GM12878 (cell line): ENCODE measurements around the gene LPGAT1. TPM values are rescaled to one million over a fixed set of nuclear protein-coding genes. Genes with fewer than 3 reads are reported as not detected.

Experiments used
- SMAD5 ChIP-seq: IDR thresholded peaks from 2 replicates; pipeline ENCODE4 v1.6.1; 2016; ENCODE audit warnings: antibody characterized with exemption, low read depth
- SRF ChIP-seq, 2 experiments: IDR thresholded peaks; 2 replicates each; pipeline ENCODE4 v1.6.1; 2011; ENCODE audit warnings: low read depth in 2 of 2, low read length in 2 of 2, mild to moderate bottlenecking in 1 of 2, moderate library complexity in 1 of 2
- ZBTB11 ChIP-seq: fragments of 450-650 bp; formaldehyde crosslinking; IDR thresholded peaks from 2 replicates; pipeline ENCODE4 v1.5.0; 2022; ENCODE audit warnings: mild to moderate bottlenecking, missing genetic modification characterization
- polyA plus RNA-seq, 11 experiments: library from polyadenylated mRNA; depleted of rRNA in 4 of 11; unstranded in 6 of 11; stranded (reverse) in 5 of 11; fragments of >200 nt; fragmentation: Nextera tagmentation in 4 of 11; fragmentation: Illumina TruSeq in 1 of 11; extraction: Ambion mirVana in 4 of 11; extraction: Trizol in 1 of 11; gene quantifications; 1 replicate in 1 of 11; 2 replicates in 10 of 11; pipeline versions ENCODE4 v1.2.1 to v1.2.3, GENCODE V29; 2011 to 2016; ENCODE audit warnings: inconsistent platforms in 2 of 11, missing spikeins in 2 of 11, low read depth in 1 of 11
- total RNA-seq, 4 experiments: library from RNA; depleted of rRNA in 3 of 4; stranded (reverse); fragments of >200 nt in 3 of 4; fragmentation: Illumina TruSeq in 1 of 4; extraction: Trizol in 1 of 4; gene quantifications; 2 replicates each; pipeline versions ENCODE4 v1.2.1 to v1.2.3, GENCODE V29; 2013 to 2021
- TF ChIP-seq, protein P1 (sequence below): fragments of 450-650 bp; IDR thresholded peaks from 2 replicates; pipeline ENCODE4 v1.6.1; 2017; ENCODE audit warnings: mild to moderate bottlenecking, moderate library complexity

The LPGAT1 gene
- total and polyA plus RNA-seq, 10 of the 15 experiments (the other 5 are each of a cell fraction or from before 2014, with no cell fraction given) = 5.8 to 40.6 (median 19.2) TPM

DNA sequence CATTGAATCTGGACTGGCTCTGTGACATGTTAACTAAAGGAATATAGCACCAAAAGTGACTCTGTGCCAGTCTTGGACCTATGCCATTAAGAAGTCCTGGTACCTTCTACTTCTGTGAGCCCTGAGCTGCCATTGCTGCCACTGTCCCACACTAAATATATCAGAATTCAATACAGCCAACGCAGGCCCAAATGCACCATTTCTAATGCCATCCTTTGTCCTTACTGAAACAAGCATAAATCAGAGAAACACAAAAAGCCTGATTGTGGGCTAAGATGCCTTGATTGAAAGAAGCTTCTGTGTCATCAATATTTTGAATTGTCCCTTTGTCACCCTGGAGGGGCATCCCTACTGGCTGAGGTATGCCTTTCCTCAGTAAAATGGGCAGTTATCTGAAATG lies 88.3 kb downstream of the LPGAT1 start (continued):
- TF ChIP-seq ZBTB11 (no peak), SMAD5 (no peak), SRF (IDR thresholded peaks at IDR 0.05; ENCODE audit: low read depth in 2 of 2, low read length in 2 of 2) (no peak)
- TF ChIP-seq, protein P1, sequence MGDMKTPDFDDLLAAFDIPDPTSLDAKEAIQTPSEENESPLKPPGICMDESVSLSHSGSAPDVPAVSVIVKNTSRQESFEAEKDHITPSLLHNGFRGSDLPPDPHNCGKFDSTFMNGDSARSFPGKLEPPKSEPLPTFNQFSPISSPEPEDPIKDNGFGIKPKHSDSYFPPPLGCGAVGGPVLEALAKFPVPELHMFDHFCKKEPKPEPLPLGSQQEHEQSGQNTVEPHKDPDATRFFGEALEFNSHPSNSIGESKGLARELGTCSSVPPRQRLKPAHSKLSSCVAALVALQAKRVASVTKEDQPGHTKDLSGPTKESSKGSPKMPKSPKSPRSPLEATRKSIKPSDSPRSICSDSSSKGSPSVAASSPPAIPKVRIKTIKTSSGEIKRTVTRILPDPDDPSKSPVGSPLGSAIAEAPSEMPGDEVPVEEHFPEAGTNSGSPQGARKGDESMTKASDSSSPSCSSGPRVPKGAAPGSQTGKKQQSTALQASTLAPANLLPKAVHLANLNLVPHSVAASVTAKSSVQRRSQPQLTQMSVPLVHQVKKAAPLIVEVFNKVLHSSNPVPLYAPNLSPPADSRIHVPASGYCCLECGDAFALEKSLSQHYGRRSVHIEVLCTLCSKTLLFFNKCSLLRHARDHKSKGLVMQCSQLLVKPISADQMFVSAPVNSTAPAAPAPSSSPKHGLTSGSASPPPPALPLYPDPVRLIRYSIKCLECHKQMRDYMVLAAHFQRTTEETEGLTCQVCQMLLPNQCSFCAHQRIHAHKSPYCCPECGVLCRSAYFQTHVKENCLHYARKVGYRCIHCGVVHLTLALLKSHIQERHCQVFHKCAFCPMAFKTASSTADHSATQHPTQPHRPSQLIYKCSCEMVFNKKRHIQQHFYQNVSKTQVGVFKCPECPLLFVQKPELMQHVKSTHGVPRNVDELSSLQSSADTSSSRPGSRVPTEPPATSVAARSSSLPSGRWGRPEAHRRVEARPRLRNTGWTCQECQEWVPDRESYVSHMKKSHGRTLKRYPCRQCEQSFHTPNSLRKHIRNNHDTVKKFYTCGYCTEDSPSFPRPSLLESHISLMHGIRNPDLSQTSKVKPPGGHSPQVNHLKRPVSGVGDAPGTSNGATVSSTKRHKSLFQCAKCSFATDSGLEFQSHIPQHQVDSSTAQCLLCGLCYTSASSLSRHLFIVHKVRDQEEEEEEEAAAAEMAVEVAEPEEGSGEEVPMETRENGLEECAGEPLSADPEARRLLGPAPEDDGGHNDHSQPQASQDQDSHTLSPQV = no peak
